HG03342 (cell line): ENCODE results near the gene KRT82.
"Not testable (repeated sequence)": the region's sequence is repeated elsewhere in the genome, so short reads cannot be mapped to it uniquely, and the experiment has no call there.

Experiments used
- ATAC-seq: cut with Tn5 transposase; IDR thresholded peaks from one replicate; pipeline ENCODE4 v1.9.1; 2021; ENCODE audit warnings: mild to moderate bottlenecking, moderate library complexity; ENCODE audit not compliant: unreplicated experiment

KRT82 gene

DNA sequence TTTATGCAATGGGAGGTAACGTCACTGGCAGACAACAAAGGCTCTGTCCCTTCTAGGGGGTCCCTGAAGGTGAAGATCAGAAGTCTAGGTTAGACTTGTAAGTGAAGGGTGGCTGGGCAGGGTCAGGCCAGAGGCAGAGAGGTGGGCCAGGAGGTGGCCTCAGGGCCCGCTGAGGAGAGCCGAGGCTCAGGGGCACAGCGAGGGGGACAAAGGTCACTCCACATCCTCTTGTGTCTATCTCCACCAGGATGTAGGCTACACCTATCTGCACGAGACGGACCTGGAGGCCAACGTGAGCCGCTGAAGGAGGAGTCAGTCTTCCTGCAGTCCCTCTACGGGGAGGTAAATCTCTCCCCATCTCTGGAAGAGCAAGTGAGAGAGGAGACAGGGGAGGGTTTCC, 59.1 kb downstream of the KRT82 start:
- no peak for ATAC-seq

DNA sequence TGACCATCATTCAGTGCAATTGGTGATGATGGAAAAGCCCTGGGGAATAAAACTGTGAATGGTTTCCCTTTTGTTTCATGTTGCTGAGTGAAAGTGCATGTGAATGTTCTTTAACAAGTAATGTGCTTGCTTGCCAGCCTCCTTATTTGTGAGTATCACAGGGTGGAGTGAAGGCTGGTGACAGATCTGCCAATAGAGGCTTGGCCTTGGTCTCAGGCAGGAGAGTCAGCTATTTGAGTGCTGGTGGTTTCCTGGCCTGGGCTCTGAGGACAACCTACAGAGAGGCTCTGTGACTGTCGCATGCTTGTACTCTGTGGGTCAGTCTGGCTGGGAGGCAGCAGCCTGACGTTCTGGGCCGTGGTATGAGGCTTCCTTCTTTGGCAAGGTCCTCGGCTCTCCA, 59.5 kb downstream of the KRT82 start:
- ATAC-seq, result no peak

DNA sequence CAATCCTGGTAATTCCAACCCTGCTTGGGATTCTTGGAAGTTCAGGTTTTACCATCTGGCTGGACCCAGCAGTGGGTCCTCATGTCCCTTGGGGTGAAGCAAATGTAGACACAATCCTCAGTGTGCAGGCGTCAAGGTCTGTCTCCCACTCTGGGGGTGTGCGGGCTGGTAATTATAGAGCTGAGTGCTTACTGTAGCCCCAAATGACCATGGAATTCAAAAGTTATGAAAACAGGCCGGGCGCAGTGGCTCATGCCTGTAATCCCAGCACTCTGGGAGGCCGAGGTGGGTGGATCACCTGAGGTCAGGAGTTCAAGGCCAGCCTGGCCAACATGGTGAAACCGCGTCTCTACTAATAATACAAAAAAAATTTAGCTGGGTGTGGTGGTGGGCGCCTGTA, 61.1 kb downstream of the KRT82 start:
- not testable (repeated sequence) for ATAC-seq

DNA sequence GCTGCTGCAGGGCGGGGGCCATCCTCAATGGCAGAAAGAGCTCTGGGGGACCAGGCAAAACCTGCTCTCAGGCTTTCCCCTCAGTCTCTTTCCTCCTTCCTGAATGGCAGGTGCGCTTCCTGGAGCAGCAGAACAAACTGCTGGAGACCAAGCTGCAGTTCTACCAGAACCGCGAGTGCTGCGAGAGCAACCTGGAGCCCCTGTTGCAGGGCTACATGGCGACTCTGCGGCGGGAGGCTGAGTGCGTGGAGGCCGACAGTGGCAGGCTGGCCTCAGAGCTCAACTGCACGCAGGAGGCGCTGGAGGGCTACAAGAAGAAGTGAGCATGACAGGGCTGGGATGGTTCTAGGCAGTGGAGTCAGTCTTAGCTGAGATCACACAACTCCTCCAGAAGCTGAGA, 62.0 kb downstream of the KRT82 start:
- no peak for ATAC-seq
